Astrocyte of the spinal cord (primary cell): ENCODE measurements around the gene DGKD.

Experiments
- DNase-seq: peaks from one replicate; pipeline ENCODE4 v3.0.0; 2011; ENCODE audit warnings: low read depth, low spot score
- H3K4me3 ChIP-seq: 2 replicates; pipeline ENCODE4 v1.5.1; 2011; ENCODE audit warnings: low read depth, mild to moderate bottlenecking, low read length, moderate library complexity
- in situ Hi-C: cut with HindIII; loops from 2 replicates; pipeline ENCODE4 v1.10.0; 2017; ENCODE audit warnings: low sequenced_read_pairs
- TF ChIP-seq, protein P1 (sequence below): IDR thresholded peaks from 2 replicates; pipeline ENCODE4 v1.5.1; 2012; ENCODE audit warnings: low read depth, mild to moderate bottlenecking, low read length, inconsistent platforms

DGKD gene

GRCh38 chr2:233486778-233487552, 132.7 kb downstream of the DGKD start:
- DNase-seq: peak; percentile 94
- in situ Hi-C loops: no loop called here
- H3K4me3 ChIP-seq: no peak overlapping the region
- TF ChIP-seq, protein P1, sequence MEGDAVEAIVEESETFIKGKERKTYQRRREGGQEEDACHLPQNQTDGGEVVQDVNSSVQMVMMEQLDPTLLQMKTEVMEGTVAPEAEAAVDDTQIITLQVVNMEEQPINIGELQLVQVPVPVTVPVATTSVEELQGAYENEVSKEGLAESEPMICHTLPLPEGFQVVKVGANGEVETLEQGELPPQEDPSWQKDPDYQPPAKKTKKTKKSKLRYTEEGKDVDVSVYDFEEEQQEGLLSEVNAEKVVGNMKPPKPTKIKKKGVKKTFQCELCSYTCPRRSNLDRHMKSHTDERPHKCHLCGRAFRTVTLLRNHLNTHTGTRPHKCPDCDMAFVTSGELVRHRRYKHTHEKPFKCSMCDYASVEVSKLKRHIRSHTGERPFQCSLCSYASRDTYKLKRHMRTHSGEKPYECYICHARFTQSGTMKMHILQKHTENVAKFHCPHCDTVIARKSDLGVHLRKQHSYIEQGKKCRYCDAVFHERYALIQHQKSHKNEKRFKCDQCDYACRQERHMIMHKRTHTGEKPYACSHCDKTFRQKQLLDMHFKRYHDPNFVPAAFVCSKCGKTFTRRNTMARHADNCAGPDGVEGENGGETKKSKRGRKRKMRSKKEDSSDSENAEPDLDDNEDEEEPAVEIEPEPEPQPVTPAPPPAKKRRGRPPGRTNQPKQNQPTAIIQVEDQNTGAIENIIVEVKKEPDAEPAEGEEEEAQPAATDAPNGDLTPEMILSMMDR: no peak

GRCh38 chr2:233487748-233488345, 133.6 kb downstream of the DGKD start:
- TF ChIP-seq, protein P1: no peak
- no peak overlapping the region for H3K4me3 ChIP-seq
- DNase-seq: no peak
- in situ Hi-C loops: no loop called here

DNA sequence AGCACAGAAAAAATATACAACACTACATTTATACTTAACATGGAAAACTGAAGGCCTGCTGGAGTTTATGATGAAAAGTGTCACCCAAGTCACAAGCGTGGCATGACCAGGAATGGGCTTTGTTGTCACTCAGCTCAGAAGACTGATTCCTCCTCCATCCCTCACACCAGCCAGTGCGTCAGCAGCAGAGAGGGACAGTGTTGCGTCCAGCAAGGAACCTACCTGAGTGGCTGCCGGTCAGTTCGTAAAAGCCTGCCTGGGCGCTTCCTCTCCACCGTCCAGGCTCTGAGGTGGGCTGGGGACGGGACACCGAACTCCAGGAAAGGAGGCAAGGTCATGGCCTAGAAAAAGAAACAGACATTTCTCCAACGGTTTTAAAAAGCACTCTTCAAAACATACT, 134.8 kb downstream of the DGKD start:
- no peak for DNase-seq
- in situ Hi-C loops: no loop called here
- no peak overlapping the region for H3K4me3 ChIP-seq
- TF ChIP-seq, protein P1: no peak

- no peak overlapping the region for H3K4me3 ChIP-seq
- TF ChIP-seq, protein P1: no peak
- peak; percentile 30 for DNase-seq
- in situ Hi-C loops: no loop called here
Observed at GRCh38 chr2:233489666-233490065, 135.4 kb downstream of the DGKD start.

DNA sequence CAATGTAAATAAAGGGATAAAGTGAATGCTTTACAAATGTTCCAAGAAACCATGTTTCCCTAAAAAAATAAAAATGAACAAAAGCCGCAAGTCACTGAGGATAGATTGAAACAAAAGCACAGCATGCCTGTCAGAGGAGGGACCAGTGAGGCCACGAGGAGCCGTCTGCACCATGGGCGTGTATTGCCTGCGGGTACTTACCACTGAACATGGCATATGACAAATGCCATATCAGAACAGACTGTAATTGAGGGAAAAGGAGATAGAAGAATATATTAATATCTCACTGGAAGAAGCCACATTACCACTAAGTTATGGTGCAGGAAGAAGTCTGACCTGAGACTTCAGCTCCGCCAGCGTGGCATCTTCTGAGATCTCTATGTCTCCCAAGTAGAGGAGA, 136.5 kb downstream of the DGKD start:
- TF ChIP-seq, protein P1: no peak
- no peak overlapping the region for H3K4me3 ChIP-seq
- DNase-seq: no peak
- in situ Hi-C loops: no loop called here

DNA sequence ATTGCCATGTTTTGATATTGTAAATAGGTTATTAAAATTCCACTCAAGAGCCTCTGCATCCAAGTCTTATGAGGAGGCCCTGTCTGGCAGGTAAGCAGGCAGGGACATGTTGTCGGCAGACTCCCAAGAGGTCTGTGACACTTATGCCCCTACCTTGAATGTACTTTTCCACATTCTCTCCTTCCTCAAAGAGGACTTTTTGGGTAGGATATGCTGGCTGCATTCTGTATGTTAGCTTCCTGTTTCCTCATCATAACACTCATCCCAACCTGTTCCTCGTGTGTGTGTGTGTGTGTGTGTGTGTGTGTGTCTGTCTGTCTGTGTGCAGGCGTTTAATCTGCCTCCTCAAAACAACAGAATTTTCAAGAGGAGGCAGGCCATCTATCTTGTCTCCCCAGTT, 137.0 kb downstream of the DGKD start:
- TF ChIP-seq, protein P1: no peak
- no peak for DNase-seq
- in situ Hi-C loops: no loop called here
- H3K4me3 ChIP-seq: no peak overlapping the region
